Inferior parietal cortex (tissue), 1 donor: Measurements from ENCODE around the gene PCNX3.
"Not testable (repeated sequence)": the region's sequence is repeated elsewhere in the genome, so short reads cannot be mapped to it uniquely, and the experiment has no call there.

ENCODE experiments used
- DNase-seq: peaks from one replicate; pipeline ENCODE4 v3.0.0-alpha.2; 2016; ENCODE audit errors: extremely low spot score

PCNX3 gene

DNA sequence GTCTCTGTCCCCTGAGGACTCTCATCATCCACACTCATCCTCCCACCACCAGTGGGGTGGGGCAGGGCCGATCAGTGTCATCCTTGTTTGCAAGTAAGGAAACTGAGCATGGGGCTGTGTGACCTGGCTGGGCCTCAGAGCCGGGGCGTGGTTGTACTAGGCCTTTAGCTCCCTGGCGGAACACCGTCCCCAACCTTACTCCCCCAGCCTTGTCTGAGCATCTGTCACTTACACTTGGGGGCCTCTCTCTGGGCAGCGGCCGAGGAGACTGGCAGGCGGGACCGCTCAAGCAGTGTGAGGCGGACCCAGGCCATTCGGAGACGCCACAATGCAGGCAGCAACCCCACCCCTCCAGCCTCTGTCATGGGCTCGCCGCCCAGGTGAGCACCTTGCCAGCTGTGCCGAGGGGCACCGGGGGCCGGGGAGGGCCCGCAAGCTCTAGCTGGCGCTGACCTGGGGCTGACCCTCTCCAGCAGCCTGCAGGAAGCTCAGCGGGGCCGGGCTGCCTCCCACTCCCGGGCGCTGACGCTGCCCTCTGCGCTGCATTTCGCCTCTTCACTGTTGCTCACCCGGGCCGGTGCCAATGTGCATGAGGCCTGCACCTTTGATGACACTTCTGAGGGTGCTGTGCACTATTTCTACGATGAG lies 3.8 kb downstream of the PCNX3 start:
- DNase-seq: no peak

- no peak for DNase-seq
Measured at GRCh38 chr11:65620666-65621065, 5.1 kb downstream of the PCNX3 start.

- DNase-seq: no peak
Measured at GRCh38 chr11:65621460-65621859, 5.9 kb downstream of the PCNX3 start.

GRCh38 chr11:65622011-65622410 lies 6.4 kb downstream of the PCNX3 start:
- DNase-seq: no peak

DNA sequence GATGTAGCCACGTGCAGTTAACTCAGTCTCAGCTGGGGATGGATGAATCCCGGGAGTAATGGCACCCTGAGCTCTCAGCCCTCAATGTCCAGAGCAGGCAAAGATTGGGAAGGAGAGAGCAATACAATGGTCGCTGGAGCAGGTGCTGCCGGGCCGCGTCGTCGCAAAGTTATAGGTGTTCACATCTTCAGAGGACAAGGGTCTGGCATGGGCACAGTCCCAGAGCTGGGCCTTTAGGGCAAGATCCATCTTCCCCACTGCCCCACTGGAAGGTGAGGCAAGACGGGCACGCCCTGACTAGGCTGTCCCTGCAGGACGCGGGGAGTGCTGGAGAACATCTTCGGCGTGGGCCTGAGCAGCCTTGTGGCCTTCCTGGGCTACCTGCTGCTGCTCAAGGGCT lies 7.6 kb downstream of the PCNX3 start:
- no peak for DNase-seq

- no peak for DNase-seq
Measured at GRCh38 chr11:65623852-65624616, 8.5 kb downstream of the PCNX3 start.

GRCh38 chr11:65624931-65625627 lies 9.5 kb downstream of the PCNX3 start:
- DNase-seq: no peak

DNA sequence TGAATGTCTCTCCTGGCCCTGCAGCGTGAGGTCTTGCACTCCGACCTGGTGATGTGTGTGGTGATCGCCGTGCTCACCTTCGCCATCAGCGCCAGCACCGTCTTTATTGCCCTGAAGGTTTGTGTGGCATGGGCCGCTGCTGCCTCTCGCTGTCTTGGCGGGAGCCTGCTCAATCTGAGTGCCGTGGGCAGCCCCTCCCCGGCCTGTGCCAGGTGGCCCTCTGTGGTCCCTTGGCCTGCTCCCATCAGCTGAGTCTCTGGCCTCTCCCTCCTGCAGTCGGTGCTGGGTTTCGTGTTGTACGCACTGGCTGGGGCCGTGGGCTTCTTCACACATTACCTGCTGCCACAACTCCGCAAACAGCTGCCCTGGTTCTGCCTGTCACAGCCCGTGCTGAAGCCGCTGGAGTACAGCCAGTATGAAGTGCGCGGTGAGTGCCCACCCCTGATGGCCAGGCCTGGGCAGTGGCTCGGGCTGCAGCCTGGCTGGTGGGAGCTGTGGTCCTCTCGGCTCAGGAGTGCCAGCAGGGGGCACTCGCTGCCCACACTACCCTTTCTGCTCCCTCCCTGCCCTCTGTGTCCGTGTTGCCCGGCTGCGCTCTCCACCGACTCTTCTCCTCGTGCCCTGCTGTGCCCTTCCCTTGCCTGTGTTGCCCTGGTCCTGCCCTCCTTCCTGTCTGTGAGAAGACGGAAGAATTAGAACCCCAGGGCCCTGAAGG lies 10.2 kb downstream of the PCNX3 start:
- peak; percentile 57 for DNase-seq

- no peak for DNase-seq
Measured at GRCh38 chr11:65627202-65627601, 11.6 kb downstream of the PCNX3 start.

DNA sequence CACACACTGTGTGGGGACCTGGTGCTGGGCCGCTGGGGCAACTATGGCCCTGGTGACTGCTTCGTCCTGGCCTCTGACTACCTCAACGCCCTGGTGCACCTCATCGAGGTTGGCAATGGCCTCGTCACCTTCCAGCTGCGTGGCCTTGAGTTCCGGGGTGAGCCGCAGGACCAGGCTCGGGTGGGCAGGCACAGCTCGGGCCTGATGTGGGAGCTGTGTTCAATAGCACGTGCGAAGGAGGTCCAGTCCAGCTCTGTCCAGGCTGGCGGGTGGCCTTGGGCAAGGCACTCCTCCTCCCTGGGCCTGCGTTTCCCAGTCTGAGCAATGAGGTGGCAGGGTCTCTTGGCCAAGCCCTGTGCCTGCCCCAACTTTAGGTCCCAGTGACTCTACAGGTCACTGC lies 14.0 kb downstream of the PCNX3 start:
- DNase-seq: no peak

DNA sequence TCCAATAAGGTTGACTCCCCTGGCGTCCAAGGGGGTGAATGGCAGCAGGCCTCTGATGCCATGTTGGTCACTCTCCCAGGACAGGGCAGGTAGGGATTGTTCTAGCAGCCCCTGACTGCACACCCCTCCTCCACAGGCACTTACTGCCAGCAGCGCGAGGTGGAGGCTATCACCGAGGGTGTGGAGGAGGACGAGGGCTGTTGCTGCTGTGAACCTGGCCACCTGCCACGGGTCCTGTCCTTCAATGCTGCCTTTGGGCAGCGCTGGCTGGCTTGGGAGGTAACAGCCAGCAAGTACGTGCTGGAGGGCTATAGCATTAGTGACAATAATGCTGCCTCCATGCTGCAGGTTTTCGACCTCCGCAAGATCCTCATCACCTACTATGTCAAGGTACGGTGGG lies 14.6 kb downstream of the PCNX3 start:
- no peak for DNase-seq

GRCh38 chr11:65633390-65634108 lies 18.0 kb downstream of the PCNX3 start:
- no peak for DNase-seq

DNA sequence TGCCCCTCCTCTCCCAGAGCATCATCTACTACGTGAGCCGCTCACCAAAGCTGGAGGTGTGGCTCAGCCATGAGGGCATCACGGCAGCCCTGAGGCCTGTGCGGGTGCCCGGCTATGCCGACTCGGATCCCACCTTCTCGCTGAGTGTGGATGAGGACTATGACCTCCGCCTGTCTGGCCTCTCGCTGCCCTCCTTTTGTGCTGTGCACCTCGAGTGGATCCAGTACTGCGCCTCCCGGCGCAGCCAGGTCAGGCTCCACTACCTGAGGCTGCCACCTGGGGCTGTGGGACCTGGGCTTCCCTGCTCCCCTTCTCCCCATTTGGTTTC lies 18.5 kb downstream of the PCNX3 start:
- DNase-seq: no peak

DNA sequence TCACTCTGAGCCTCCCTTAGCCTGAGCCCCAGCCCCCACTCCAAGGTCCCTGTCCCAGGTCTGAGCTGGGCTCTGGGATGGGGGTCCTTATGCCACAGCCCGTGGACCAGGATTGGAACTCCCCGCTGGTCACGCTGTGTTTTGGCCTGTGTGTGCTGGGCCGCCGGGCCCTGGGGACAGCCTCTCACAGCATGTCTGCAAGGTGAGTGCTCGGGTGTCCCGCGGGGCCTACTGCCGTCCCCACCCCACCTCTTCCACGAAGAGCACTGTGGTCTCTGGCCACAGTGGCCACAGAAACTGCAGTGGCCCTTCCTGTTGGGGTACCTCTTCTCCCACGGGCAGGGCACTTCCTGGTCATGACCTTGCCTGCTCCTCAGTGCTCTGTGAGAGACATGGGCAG lies 18.9 kb downstream of the PCNX3 start:
- no peak for DNase-seq

- DNase-seq: no peak
Measured at GRCh38 chr11:65634905-65635731, 19.5 kb downstream of the PCNX3 start.

DNA sequence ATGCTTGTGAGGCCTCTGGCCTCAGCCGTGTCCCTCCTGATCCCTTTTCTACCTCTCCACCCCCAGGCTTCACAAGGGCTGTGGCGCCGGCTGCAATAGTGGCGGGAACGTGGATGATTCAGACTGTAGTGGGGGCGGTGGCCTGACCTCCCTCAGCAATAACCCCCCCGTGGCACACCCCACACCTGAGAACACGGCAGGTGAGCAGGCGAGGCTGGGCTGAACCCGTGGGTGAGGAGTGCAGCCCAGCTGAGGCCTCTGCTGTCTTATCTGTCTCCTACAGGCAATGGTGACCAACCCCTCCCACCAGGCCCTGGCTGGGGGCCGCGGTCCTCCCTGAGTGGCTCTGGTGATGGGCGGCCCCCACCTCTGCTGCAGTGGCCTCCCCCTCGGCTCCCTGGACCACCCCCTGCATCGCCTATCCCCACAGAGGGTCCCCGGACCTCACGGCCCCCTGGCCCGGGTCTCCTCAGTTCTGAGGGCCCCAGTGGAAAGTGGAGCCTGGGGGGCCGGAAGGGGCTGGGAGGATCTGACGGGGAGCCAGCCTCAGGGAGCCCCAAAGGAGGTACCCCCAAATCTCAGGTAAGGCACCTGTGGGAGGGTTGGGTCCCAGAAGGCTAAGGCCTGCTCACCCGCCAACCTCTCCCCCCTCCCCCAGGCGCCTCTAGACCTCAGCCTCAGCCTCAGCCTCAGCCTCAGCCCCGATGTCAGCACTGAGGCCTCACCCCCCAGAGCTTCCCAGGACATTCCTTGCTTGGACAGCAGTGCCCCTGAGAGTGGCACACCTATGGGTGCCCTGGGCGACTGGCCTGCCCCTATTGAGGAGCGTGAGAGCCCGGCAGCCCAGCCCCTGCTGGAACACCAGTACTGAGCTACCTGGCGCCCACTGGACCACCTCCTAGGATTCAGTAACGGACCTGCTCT lies 20.8 kb downstream of the PCNX3 start:
- no peak for DNase-seq

DNA sequence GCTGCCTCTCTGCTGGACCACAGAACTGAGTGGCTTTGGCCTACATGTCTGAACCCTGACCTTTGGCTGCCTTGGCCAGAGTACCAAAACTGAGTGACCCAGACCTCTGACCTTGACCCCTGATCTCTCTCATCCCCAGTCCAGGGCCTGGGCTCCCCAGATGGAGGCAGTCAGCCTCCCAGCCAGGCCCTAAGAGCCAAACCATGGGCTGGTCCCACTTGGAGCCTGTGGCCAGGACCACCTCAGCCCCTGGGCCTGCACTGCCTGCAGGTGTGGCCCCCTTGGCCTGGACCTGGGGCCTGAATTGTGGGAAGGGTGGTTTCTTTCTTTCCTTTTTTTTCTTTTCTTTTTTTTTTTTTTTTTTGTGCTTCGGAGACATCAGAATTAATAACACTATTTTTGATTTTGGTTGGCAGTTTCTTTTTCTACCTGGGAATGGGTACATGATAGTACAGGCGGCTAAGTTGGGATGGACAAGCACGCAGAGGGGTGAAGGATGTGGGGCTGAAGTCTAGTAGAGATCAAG lies 21.5 kb downstream of the PCNX3 start:
- DNase-seq: no peak

DNA sequence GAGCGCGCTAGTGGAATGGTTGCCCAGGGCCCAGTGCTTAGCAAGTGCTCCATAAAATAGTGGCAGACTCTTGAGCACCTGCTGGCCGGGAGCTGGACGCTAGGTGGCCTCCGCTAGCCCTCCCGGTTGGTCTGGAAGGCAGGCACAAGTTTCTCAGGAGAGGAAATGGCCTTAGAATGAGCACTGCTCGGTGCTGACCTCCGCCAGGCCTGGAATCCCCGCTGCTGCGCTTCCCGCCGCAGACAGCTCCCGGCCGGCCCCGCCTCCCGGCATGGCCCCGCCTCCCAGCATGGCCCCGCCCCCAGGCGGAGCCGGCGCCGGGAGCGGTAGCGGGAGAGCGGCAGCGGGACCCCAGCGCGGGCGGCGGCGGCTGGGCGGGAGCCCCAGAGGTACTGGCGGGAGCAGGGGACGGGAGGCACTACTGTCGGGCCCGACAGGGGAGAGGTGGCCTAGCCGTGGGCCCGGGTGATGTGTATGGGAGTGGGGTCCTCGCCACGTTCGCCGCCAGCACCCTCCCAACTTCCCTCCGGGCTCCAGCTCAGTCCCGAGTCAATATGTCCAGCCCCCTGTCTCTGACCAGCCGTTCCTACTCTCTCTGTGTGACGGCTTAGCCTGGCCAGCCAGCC lies 22.3 kb downstream of the PCNX3 start, which contains the start of gene SIPA1:
Gene SIPA1 (plus strand): TSS at position 308 of the 626 bp plus-strand sequence. CDS start 2,821 bp downstream, outside the sequence.
- DNase-seq: peak; percentile 63

GRCh38 chr11:65639228-65639597 lies 23.6 kb downstream of the PCNX3 start:
- DNase-seq: not testable (repeated sequence)
